ENCODE results near the gene DENND1A.

DNA sequence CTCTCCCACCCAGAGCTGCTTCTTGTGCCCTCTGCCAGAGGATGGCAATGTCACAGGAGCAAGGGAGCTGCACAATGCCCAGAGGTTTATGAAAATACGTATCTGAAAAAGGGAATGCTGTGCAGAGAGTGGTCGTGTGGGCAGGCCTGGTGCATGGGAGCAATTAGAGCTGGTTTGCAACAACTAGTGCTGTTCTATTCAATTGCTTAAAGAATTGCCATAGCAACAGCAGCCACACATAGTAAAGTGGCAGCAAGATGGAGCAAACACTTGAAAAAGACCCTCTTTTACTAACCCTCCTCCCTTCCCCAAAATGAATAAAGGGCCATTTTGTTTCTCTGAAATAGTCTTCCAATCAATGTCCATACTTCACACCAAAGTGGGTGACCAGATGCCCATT is 407.7 kb downstream of the DENND1A start:
- TF ChIP-seq STAT6 (CRISPR knock-in tag; conservative IDR thresholded peaks at IDR 0.05; ENCODE audit: low read depth), result no peak
- TF ChIP-seq, protein P1, sequence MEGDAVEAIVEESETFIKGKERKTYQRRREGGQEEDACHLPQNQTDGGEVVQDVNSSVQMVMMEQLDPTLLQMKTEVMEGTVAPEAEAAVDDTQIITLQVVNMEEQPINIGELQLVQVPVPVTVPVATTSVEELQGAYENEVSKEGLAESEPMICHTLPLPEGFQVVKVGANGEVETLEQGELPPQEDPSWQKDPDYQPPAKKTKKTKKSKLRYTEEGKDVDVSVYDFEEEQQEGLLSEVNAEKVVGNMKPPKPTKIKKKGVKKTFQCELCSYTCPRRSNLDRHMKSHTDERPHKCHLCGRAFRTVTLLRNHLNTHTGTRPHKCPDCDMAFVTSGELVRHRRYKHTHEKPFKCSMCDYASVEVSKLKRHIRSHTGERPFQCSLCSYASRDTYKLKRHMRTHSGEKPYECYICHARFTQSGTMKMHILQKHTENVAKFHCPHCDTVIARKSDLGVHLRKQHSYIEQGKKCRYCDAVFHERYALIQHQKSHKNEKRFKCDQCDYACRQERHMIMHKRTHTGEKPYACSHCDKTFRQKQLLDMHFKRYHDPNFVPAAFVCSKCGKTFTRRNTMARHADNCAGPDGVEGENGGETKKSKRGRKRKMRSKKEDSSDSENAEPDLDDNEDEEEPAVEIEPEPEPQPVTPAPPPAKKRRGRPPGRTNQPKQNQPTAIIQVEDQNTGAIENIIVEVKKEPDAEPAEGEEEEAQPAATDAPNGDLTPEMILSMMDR (IDR thresholded peaks at IDR 0.05), result no peak
